Activated CD8-positive, alpha-beta memory T cell treated with anti-CD3 and anti-CD28 coated beads, Interleukin-2, amount 50 U/mL, for 48 hours (primary cell): Measurements from ENCODE around the gene ODAM.
"Not testable (repeated sequence)": the region's sequence is repeated elsewhere in the genome, so short reads cannot be mapped to it uniquely, and the experiment has no call there.

Source experiments
- DNase-seq: peaks from one replicate; pipeline ENCODE4 v3.0.0-alpha.2; 2020

Gene ODAM

GRCh38 chr4:70225824-70226223, 30.3 kb downstream of the ODAM start, which contains the start of gene FDCSP:
FDCSP (plus strand) TSS chr4:70226124; CDS start chr4:70231195, 5,071 bp downstream.
- no peak for DNase-seq

- no peak for DNase-seq
These were observed 40.6 kb downstream of the ODAM start for GRCh38 chr4:70236125-70236524.

- no peak for DNase-seq
These were observed 43.8 kb downstream of the ODAM start for GRCh38 chr4:70239131-70239883.

GRCh38 chr4:70239884-70240591, 44.5 kb downstream of the ODAM start:
- no peak for DNase-seq

- DNase-seq: not testable (repeated sequence)
These were observed 46.8 kb downstream of the ODAM start, which contains the start of gene CSN3 for GRCh38 chr4:70242297-70242696. CSN3 (plus strand) TSS chr4:70242597; CDS start chr4:70244820, 2,223 bp downstream.

- DNase-seq: no peak
These were observed 47.6 kb downstream of the ODAM start for GRCh38 chr4:70243091-70243490.

GRCh38 chr4:70251250-70251944, 55.9 kb downstream of the ODAM start:
- no peak for DNase-seq

- no peak for DNase-seq
These were observed 56.4 kb downstream of the ODAM start for GRCh38 chr4:70251945-70252277.
